ENCODE data around the gene GSPT1. TPM values are rescaled to one million over a fixed set of nuclear protein-coding genes. Genes with fewer than 3 reads are reported as not detected.
"Not testable (repeated sequence)": the region's sequence is repeated elsewhere in the genome, so short reads cannot be mapped to it uniquely, and the experiment has no call there.

Gene GSPT1
- total RNA-seq, 1 experiment from 2014 or later: 199 TPM

DNA sequence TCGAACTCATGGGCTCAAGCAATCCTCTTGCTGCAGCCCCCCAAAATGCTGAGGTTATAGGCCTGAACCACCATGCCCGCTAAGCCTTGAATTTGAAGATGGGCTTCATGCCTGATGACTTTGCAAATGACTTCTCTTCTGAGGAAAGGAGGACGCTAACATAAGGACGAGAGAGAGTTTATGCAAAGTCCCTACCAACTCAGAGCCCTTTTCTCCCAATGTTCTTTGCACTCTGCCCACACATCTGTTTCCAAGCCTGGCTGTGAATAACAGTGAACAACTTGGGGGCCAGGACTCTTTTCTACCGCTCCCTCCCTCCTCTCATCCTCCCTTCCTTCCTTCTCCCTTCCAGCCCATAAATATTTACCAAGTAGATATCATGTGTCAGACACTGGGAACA lies 34.6 kb upstream of the GSPT1 start:
- CTCF ChIA-PET: no interaction called here
- TF ChIP-seq, protein P1, sequence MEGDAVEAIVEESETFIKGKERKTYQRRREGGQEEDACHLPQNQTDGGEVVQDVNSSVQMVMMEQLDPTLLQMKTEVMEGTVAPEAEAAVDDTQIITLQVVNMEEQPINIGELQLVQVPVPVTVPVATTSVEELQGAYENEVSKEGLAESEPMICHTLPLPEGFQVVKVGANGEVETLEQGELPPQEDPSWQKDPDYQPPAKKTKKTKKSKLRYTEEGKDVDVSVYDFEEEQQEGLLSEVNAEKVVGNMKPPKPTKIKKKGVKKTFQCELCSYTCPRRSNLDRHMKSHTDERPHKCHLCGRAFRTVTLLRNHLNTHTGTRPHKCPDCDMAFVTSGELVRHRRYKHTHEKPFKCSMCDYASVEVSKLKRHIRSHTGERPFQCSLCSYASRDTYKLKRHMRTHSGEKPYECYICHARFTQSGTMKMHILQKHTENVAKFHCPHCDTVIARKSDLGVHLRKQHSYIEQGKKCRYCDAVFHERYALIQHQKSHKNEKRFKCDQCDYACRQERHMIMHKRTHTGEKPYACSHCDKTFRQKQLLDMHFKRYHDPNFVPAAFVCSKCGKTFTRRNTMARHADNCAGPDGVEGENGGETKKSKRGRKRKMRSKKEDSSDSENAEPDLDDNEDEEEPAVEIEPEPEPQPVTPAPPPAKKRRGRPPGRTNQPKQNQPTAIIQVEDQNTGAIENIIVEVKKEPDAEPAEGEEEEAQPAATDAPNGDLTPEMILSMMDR (IDR thresholded peaks at IDR 0.05; ENCODE audit: unreplicated experiment): no peak
- Mint-ChIP-seq H3K4me3 (ENCODE audit: unreplicated experiment) (no peak overlapping the region), H3K4me1 (ENCODE audit: insufficient read depth, unreplicated experiment) (no peaks in the 10 kb centered on the region), H3K9me3 (ENCODE audit: unreplicated experiment) (no peaks in the 10 kb centered on the region), H3K27ac (ENCODE audit: low read depth, unreplicated experiment) (no peak overlapping the region), H3K27me3 (ENCODE audit: insufficient read depth, unreplicated experiment) (no peaks in the 10 kb centered on the region), H3K36me3 (ENCODE audit: insufficient read depth, unreplicated experiment) (no peaks in the 10 kb centered on the region)
- intact Hi-C loops (cut with micrococcal nuclease): no loop called here
- BruUV-seq (replicated peaks): no TSS peak
- POLR2A ChIA-PET: no interaction called here
- no peak for DNase-seq (ENCODE audit: unreplicated experiment)

DNA sequence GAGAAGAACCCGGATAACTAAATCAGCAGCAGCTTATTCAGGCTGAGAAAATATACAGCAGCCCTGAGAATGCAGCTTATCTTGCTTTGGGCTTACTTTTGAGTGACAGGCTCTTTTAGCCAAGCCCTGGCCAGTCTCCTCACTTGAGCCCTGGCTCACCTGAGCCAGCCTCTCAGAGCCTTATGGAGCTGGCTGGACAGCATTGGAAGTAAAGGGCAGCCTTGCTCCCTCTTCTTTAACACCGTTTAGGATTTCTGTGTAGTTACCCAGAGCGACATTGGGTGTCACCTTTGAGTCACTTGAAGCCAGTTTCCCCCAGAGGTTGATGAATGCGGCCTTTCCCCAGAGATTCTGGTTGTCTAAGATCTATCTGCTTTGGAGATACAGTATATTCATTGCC lies 33.8 kb upstream of the GSPT1 start:
- Mint-ChIP-seq H3K4me3 (ENCODE audit: unreplicated experiment) (no peak overlapping the region), H3K36me3 (ENCODE audit: insufficient read depth, unreplicated experiment) (no peaks in the 10 kb centered on the region), H3K27ac (ENCODE audit: low read depth, unreplicated experiment) (no peak overlapping the region), H3K4me1 (ENCODE audit: insufficient read depth, unreplicated experiment) (no peaks in the 10 kb centered on the region), H3K9me3 (ENCODE audit: unreplicated experiment) (no peaks in the 10 kb centered on the region), H3K27me3 (ENCODE audit: insufficient read depth, unreplicated experiment) (no peaks in the 10 kb centered on the region)
- TF ChIP-seq, protein P1 (IDR thresholded peaks at IDR 0.05; ENCODE audit: unreplicated experiment): peak; percentile 39
- POLR2A ChIA-PET: interaction anchor here (1.0 kb wide), 1 partner anchor 8 kb away, joined by 3 read pairs; no protein-coding TSS in a partner anchor
- BruUV-seq (replicated peaks): no TSS peak
- CTCF ChIA-PET: interaction anchor here (0.9 to 7.0 kb wide), 6 partner anchors 22 to 146 kb away, joined by 3 to 85 read pairs (median 4); no protein-coding TSS in a partner anchor
- intact Hi-C loops (cut with micrococcal nuclease): no loop called here
- DNase-seq (ENCODE audit: unreplicated experiment): peak; percentile 56

DNA sequence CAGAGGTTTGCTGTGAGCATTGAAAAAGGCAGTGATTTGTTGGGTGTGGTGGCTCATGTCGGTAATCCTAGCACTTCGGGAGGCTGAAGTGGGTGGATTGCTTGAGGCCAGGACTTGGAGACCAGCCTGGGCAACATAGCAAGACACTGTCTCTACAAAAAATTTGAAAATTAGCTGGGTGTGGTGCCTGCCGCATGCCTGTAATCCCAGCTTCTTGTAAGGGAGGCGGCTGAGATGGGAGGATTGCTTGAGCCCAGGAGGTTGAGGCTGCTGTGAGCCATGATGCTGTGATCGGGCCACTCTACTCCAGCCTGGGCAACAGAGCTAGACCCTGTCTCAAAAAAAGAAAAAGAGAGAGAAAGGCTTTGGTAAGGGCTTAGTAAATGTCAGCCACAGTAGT lies 33.1 kb upstream of the GSPT1 start:
- no peaks in the 10 kb centered on the region for H3K27me3 Mint-ChIP-seq (ENCODE audit: insufficient read depth, unreplicated experiment)
- CTCF ChIA-PET: interaction anchor here (0.6 to 7.0 kb wide), 11 partner anchors 8 to 482 kb away, joined by 3 to 85 read pairs (median 4); no protein-coding TSS in a partner anchor
- H3K27ac Mint-ChIP-seq (ENCODE audit: low read depth, unreplicated experiment): no peak overlapping the region
- no peaks in the 10 kb centered on the region for H3K4me1 Mint-ChIP-seq (ENCODE audit: insufficient read depth, unreplicated experiment)
- no peaks in the 10 kb centered on the region for H3K36me3 Mint-ChIP-seq (ENCODE audit: insufficient read depth, unreplicated experiment)
- TF ChIP-seq, protein P1 (IDR thresholded peaks at IDR 0.05; ENCODE audit: unreplicated experiment): no peak
- DNase-seq (ENCODE audit: unreplicated experiment): no peak
- POLR2A ChIA-PET: interaction anchor here (1.0 kb wide), 1 partner anchor 9 kb away, joined by 3 read pairs; no protein-coding TSS in a partner anchor
- H3K9me3 Mint-ChIP-seq (ENCODE audit: unreplicated experiment): no peaks in the 10 kb centered on the region
- intact Hi-C loops (cut with micrococcal nuclease): no loop called here
- no peak overlapping the region for H3K4me3 Mint-ChIP-seq (ENCODE audit: unreplicated experiment)
- BruUV-seq (replicated peaks): no TSS peak

DNA sequence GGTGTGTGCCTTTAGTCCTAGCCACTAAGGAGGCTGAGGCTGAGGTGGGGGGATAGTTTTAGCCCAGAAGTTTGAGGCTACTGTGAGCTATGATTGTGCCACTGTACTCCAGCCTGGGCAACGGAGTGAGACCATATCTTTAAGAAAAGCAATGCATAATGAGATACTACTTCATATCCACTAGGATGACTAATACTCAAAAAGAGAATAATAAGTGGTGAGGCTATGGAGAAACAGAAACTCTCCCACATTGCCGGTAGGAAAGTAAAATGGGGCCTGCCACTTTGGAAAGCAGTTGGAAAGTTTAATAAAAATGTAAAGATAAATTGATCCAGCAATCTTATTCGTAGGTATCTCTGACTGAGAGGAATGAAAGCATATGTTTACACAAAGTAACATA lies 30.7 kb upstream of the GSPT1 start:
- intact Hi-C loops (cut with micrococcal nuclease): no loop called here

DNA sequence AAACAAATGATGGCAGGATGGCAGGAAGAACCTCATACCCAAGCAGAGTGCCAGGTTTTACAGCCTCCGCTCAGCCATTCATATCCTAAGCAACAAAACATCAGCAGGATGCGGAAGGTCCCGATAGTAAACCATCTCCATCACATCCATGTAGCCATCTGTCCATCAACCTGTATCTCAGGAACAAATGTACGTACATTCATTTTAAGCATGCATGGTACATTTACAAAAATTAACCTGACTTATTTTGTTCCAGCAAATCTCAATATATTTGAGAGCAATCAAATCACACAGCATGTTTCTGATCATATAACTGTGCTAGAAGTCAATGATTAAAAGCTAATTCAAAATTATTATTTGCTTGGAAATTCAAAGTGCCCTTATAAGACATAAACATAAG lies 26.2 kb upstream of the GSPT1 start, which contains the start of gene NPIPB2:
NPIPB2 (minus strand) TSS at position 101 of the 400 bp plus-strand sequence; CDS start at position 101, 0 bp downstream.
- CTCF ChIA-PET; H3K36me3 Mint-ChIP-seq (ENCODE audit: insufficient read depth, unreplicated experiment); H3K27ac Mint-ChIP-seq (ENCODE audit: low read depth, unreplicated experiment); POLR2A ChIA-PET; H3K27me3 Mint-ChIP-seq (ENCODE audit: insufficient read depth, unreplicated experiment); DNase-seq (ENCODE audit: unreplicated experiment); BruUV-seq (replicated peaks); H3K9me3 Mint-ChIP-seq (ENCODE audit: unreplicated experiment); H3K4me3 Mint-ChIP-seq (ENCODE audit: unreplicated experiment); H3K4me1 Mint-ChIP-seq (ENCODE audit: insufficient read depth, unreplicated experiment); intact Hi-C loops (cut with micrococcal nuclease): not testable (repeated sequence)

More for the DNA sequence above, 30.7 kb upstream of the GSPT1 start:
- BruUV-seq (replicated peaks): no TSS peak
- Mint-ChIP-seq H3K36me3 (ENCODE audit: insufficient read depth, unreplicated experiment) (no peaks in the 10 kb centered on the region), H3K9me3 (ENCODE audit: unreplicated experiment) (no peaks in the 10 kb centered on the region), H3K27ac (ENCODE audit: low read depth, unreplicated experiment) (no peak overlapping the region), H3K4me1 (ENCODE audit: insufficient read depth, unreplicated experiment) (no peaks in the 10 kb centered on the region), H3K4me3 (ENCODE audit: unreplicated experiment) (no peak overlapping the region), H3K27me3 (ENCODE audit: insufficient read depth, unreplicated experiment) (no peaks in the 10 kb centered on the region)
- ChIA-PET CTCF (interaction anchor here (0.6 to 7.0 kb wide), 3 partner anchors 121 to 1027 kb away, joined by 3 to 85 read pairs (median 5); no protein-coding TSS in a partner anchor), POLR2A (no interaction called here)
- TF ChIP-seq, protein P1 (IDR thresholded peaks at IDR 0.05; ENCODE audit: unreplicated experiment): no peak
- DNase-seq (ENCODE audit: unreplicated experiment): no peak

DNA sequence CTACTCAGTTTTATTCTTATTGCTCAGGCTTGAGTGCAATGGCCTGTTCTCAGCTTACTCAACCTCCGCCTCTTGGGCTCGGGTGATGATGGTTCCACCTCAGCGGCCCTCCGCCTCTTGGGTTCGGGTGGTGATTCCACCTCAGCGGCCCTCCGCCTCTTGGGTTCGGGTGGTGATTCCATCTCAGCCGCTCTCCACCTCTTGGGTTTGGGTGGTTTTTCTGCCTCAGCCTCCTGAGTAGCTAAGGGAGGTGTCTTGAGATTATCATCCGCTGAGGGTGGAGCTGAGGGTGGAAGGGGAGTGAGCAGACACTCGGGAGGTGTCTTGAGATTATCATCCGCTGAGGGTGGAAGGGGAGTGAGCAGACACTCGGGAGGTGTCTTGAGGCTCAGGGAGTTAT lies 11.6 kb upstream of the GSPT1 start:
- H3K27ac Mint-ChIP-seq (ENCODE audit: low read depth, unreplicated experiment); H3K9me3 Mint-ChIP-seq (ENCODE audit: unreplicated experiment); POLR2A ChIA-PET; DNase-seq (ENCODE audit: unreplicated experiment); CTCF ChIA-PET; intact Hi-C loops (cut with micrococcal nuclease); H3K27me3 Mint-ChIP-seq (ENCODE audit: insufficient read depth, unreplicated experiment); BruUV-seq (replicated peaks); H3K36me3 Mint-ChIP-seq (ENCODE audit: insufficient read depth, unreplicated experiment); H3K4me3 Mint-ChIP-seq (ENCODE audit: unreplicated experiment); H3K4me1 Mint-ChIP-seq (ENCODE audit: insufficient read depth, unreplicated experiment): not testable (repeated sequence)
